SK-N-SH treated with all-trans-retinoic acid at 6 μM for 48 hours (cell line): ENCODE measurements around the gene PCDH9.

Source experiments
- ATAC-seq: fragments of 200-7000 bp; cut with Tn5 transposase; 3 replicates; pipeline ENCODE4 v1.9.1; 2020; ENCODE audit warnings: mild to moderate bottlenecking, moderate library complexity
- ARNTL ChIP-seq: fragments of 450-650 bp; formaldehyde crosslinking; IDR thresholded peaks from 2 replicates; pipeline ENCODE4 v1.5.0; 2020; ENCODE audit warnings: low read depth, mild to moderate bottlenecking, moderate library complexity, borderline replicate concordance
- CREB5 ChIP-seq: fragments of 250-450 bp; sonication (Bioruptor Pico); IDR thresholded peaks from 2 replicates; pipeline ENCODE4 v1.5.1; 2020; ENCODE audit warnings: low read depth, mild to moderate bottlenecking, moderate library complexity
- CSDC2 ChIP-seq: fragments of 250-450 bp; sonication (Bioruptor Pico); IDR thresholded peaks from 2 replicates; pipeline ENCODE4 v1.5.0; 2020; ENCODE audit warnings: mild to moderate bottlenecking, moderate library complexity
- CSRNP3 ChIP-seq: fragments of 250-450 bp; sonication (Bioruptor Pico); IDR thresholded peaks from 2 replicates; pipeline ENCODE4 v1.5.1; 2021; ENCODE audit warnings: mild to moderate bottlenecking, moderate library complexity
- ESRRG ChIP-seq: fragments of 250-450 bp; sonication (Bioruptor Pico); IDR thresholded peaks from 2 replicates; pipeline ENCODE4 v1.6.1; 2021; ENCODE audit warnings: mild to moderate bottlenecking
- GLIS3 ChIP-seq: fragments of 250-450 bp; sonication (Bioruptor Pico); IDR thresholded peaks from 2 replicates; pipeline ENCODE4 v1.5.0; 2020; ENCODE audit warnings: mild to moderate bottlenecking, moderate library complexity
- ISL1 ChIP-seq: fragments of 250-450 bp; sonication (Bioruptor Pico); IDR thresholded peaks from 2 replicates; pipeline ENCODE4 v2.1.2; 2022; ENCODE audit warnings: mild to moderate bottlenecking, moderate library complexity
- OSR1 ChIP-seq: fragments of 250-450 bp; sonication (Bioruptor Pico); IDR thresholded peaks from 2 replicates; pipeline ENCODE4 v1.8.0; 2022; ENCODE audit warnings: moderate library complexity, mild to moderate bottlenecking, inconsistent platforms
- PPARA ChIP-seq: fragments of 250-450 bp; sonication (Bioruptor Pico); IDR thresholded peaks from 2 replicates; pipeline ENCODE4 v1.5.0; 2020; ENCODE audit warnings: mild to moderate bottlenecking, borderline replicate concordance
- RARB ChIP-seq: fragments of 250-450 bp; sonication (Bioruptor Pico); IDR thresholded peaks from 2 replicates; pipeline ENCODE4 v1.8.0; 2021; ENCODE audit warnings: mild to moderate bottlenecking, moderate library complexity
- SNAI2 ChIP-seq: fragments of 250-450 bp; sonication (Bioruptor Pico); IDR thresholded peaks from 2 replicates; pipeline ENCODE4 v1.5.0; 2020; ENCODE audit warnings: mild to moderate bottlenecking, moderate library complexity
- TCF4 ChIP-seq: fragments of 250-450 bp; sonication (Bioruptor Pico); IDR thresholded peaks from 2 replicates; pipeline ENCODE4 v1.8.0; 2021; ENCODE audit warnings: mild to moderate bottlenecking, moderate library complexity, borderline replicate concordance
- TOX ChIP-seq: fragments of 250-450 bp; sonication (Bioruptor Pico); IDR thresholded peaks from 2 replicates; pipeline ENCODE4 v1.8.0; 2021; ENCODE audit warnings: mild to moderate bottlenecking, moderate library complexity, borderline replicate concordance
- TSHZ2 ChIP-seq: fragments of 250-450 bp; sonication (Bioruptor Pico); IDR thresholded peaks from 2 replicates; pipeline ENCODE4 v1.5.0; 2020; ENCODE audit warnings: mild to moderate bottlenecking, moderate library complexity
- ZC3H10 ChIP-seq: fragments of 250-450 bp; sonication (Bioruptor Pico); IDR thresholded peaks from 2 replicates; pipeline ENCODE4 v1.5.1; 2021; ENCODE audit warnings: mild to moderate bottlenecking, moderate library complexity
- ZFP3 ChIP-seq: fragments of 250-450 bp; sonication (Bioruptor Pico); IDR thresholded peaks from 2 replicates; pipeline ENCODE4 v1.5.0; 2020; ENCODE audit warnings: mild to moderate bottlenecking, moderate library complexity
- ZFP30 ChIP-seq: fragments of 450-650 bp; formaldehyde crosslinking; IDR thresholded peaks from 2 replicates; pipeline ENCODE4 v1.5.0; 2022; ENCODE audit warnings: mild to moderate bottlenecking, moderate library complexity
- ZNF565 ChIP-seq: fragments of 450-650 bp; formaldehyde crosslinking; conservative IDR thresholded peaks from 2 replicates; pipeline ENCODE4 v1.5.0; 2020; ENCODE audit warnings: low read depth, mild to moderate bottlenecking, moderate library complexity
- ZNF70 ChIP-seq: fragments of 450-650 bp; formaldehyde crosslinking; IDR thresholded peaks from 2 replicates; pipeline ENCODE4 v1.5.0; 2020; ENCODE audit warnings: mild to moderate bottlenecking, moderate library complexity
- ZNF8 ChIP-seq: fragments of 450-650 bp; formaldehyde crosslinking; IDR thresholded peaks from 2 replicates; pipeline ENCODE4 v1.5.0; 2020; ENCODE audit warnings: mild to moderate bottlenecking, moderate library complexity
- TF ChIP-seq, protein P1 (sequence below): fragments of 250-450 bp; sonication (Bioruptor Pico); IDR thresholded peaks from 2 replicates; pipeline ENCODE4 v1.8.0; 2020; ENCODE audit warnings: mild to moderate bottlenecking, moderate library complexity, borderline replicate concordance
- TF ChIP-seq, protein P2 (sequence below): fragments of 250-450 bp; sonication (Bioruptor Pico); IDR thresholded peaks from 2 replicates; pipeline ENCODE4 v1.8.0; 2021; ENCODE audit warnings: low read depth, mild to moderate bottlenecking, moderate library complexity, borderline replicate concordance

The PCDH9 gene

DNA sequence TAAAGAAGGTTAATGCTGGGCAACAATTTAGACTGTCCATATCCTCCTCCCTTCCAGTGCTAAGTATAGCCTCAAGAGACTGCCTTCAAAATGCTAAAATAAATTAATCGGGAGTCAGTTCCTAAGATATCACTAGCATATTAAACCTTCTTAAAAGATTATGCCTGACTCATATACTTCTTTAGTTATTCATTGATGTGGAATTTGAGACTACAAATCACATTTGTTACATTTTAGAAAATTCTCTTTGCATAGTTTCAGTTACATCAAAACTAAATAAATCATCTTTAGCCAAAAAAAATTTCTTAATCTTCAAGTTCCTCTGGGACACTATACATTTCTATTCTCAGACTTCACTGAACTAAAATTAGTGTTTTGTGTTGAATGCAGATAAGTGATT is 769.1 kb downstream of the PCDH9 start:
- TF ChIP-seq, protein P1, sequence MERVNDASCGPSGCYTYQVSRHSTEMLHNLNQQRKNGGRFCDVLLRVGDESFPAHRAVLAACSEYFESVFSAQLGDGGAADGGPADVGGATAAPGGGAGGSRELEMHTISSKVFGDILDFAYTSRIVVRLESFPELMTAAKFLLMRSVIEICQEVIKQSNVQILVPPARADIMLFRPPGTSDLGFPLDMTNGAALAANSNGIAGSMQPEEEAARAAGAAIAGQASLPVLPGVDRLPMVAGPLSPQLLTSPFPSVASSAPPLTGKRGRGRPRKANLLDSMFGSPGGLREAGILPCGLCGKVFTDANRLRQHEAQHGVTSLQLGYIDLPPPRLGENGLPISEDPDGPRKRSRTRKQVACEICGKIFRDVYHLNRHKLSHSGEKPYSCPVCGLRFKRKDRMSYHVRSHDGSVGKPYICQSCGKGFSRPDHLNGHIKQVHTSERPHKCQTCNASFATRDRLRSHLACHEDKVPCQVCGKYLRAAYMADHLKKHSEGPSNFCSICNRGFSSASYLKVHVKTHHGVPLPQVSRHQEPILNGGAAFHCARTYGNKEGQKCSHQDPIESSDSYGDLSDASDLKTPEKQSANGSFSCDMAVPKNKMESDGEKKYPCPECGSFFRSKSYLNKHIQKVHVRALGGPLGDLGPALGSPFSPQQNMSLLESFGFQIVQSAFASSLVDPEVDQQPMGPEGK (CRISPR knock-in tag): no peak
- TF ChIP-seq ISL1: peak; percentile 41; the same call in 1 of the 2 replicates
- TF ChIP-seq, all 23 proteins: peak for 1
- ATAC-seq: peak; percentile 83

DNA sequence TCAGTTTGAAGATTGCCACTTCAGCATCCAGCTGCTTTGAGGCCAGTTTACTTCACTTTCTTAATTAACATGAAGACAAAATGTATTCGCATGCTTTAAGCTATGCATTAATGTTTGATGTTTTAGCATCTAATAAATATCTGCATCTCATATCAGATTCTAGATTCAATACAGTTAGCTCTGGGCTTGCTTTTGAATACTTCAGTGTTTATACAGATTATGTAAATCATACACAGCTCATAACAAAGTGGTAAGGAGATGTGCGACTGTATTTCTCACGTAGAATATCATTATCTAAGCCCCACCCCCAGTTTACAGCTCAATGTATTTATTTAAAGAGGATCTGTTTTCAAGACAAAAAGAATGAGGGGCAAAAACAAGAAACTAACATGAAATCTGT is 770.5 kb downstream of the PCDH9 start:
- ATAC-seq: no peak
- no peak for TF ChIP-seq ISL1
- TF ChIP-seq CREB5 (CRISPR knock-in tag): no peak
- no peak for TF ChIP-seq ZFP3 (CRISPR knock-in tag)
- no peak for TF ChIP-seq CSRNP3
- TF ChIP-seq ZFP30 (CRISPR knock-in tag): no peak
- no peak for TF ChIP-seq ZC3H10 (CRISPR knock-in tag)
- no peak for TF ChIP-seq PPARA
- no peak for TF ChIP-seq ZNF8 (CRISPR knock-in tag)
- TF ChIP-seq SNAI2 (CRISPR knock-in tag): no peak
- TF ChIP-seq TCF4 (CRISPR knock-in tag): no peak
- TF ChIP-seq TSHZ2 (CRISPR knock-in tag): no peak
- TF ChIP-seq RARB (CRISPR knock-in tag): no peak
- no peak for TF ChIP-seq ZNF70
- TF ChIP-seq, protein P2, sequence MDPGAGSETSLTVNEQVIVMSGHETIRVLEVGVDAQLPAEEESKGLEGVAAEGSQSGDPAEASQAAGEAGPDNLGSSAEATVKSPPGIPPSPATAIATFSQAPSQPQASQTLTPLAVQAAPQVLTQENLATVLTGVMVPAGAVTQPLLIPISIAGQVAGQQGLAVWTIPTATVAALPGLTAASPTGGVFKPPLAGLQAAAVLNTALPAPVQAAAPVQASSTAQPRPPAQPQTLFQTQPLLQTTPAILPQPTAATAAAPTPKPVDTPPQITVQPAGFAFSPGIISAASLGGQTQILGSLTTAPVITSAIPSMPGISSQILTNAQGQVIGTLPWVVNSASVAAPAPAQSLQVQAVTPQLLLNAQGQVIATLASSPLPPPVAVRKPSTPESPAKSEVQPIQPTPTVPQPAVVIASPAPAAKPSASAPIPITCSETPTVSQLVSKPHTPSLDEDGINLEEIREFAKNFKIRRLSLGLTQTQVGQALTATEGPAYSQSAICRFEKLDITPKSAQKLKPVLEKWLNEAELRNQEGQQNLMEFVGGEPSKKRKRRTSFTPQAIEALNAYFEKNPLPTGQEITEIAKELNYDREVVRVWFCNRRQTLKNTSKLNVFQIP (CRISPR knock-in tag): no peak
- TF ChIP-seq TOX: no peak
- TF ChIP-seq ARNTL (CRISPR knock-in tag): no peak
- TF ChIP-seq ZNF565: no peak

DNA sequence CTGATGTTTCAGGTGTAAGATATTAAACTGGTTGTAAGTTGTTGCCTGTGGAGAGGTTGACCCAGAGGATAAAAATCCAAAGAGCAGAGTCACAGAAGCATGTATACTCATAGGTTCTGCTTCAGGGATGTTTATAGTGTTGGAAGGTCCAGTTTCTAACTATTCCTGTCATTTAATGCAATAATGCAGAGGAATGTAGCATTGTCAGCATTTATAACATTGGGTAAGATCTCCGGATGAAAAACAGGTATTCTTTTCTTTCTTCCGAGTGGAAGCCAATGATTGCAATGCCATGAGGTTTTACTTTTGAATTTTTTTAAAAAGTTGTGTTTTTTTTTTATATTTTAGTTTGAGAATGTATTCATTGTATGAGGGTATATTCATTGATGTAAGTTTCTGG is 771.0 kb downstream of the PCDH9 start:
- ATAC-seq: no peak
- TF ChIP-seq TCF4 (CRISPR knock-in tag): no peak
- no peak for TF ChIP-seq ISL1
- TF ChIP-seq RARB (CRISPR knock-in tag): no peak
- TF ChIP-seq CSDC2: no peak
- no peak for TF ChIP-seq GLIS3 (CRISPR knock-in tag)

DNA sequence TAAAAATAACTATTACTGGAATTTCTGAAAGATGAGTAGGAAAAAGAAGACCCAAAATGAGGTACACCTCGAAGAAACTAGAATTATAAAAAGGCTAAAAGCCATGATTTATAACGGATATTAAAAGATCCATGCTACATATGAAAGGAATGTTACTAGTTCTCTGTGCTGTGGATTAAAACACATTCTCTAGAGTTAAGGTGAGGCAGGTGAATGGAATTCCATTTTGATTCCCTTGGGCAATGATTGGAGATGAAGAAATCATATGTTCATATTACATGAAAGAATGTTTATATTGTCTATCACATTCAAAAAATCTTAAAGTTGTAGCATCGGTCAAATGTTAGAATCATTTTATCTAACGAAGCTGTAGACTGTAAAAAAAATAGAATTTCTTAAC is 783.7 kb downstream of the PCDH9 start:
- TF ChIP-seq ESRRG (CRISPR knock-in tag) (no peak), CSDC2 (no peak), CSRNP3 (no peak), ZFP3 (CRISPR knock-in tag) (no peak), OSR1 (CRISPR knock-in tag) (no peak), SNAI2 (CRISPR knock-in tag) (no peak), ZNF70 (no peak), ZC3H10 (CRISPR knock-in tag) (no peak)
- TF ChIP-seq, protein P2 (CRISPR knock-in tag): no peak
- TF ChIP-seq, protein P1 (CRISPR knock-in tag): no peak
- TF ChIP-seq, all 23 proteins: peak for 0
- no peak for ATAC-seq
